Mucosa of descending colon (tissue), 3 donors: ENCODE data around the gene HADHA. TPM values are rescaled to one million over a fixed set of nuclear protein-coding genes. Genes with fewer than 3 reads are reported as not detected.
A peak's percentile ranks its signal among the peaks of the same experiment; 100 is the strongest.

Experiments used
- ATAC-seq: fragments of 200-7000 bp; cut with Tn5 transposase; one replicate; pipeline ENCODE4 v1.9.1; 2020; ENCODE audit warnings: mild to moderate bottlenecking, moderate library complexity
- DNase-seq, 3 donors: peaks; one replicate each; pipeline ENCODE4 v3.0.0-alpha.2; 2020
- H3K36me3 ChIP-seq: fragments of 200-600 bp; one replicate; pipeline ENCODE4 v1.8.0; 2021; ENCODE audit warnings: low read depth, mild to moderate bottlenecking
- H3K4me1 ChIP-seq: fragments of 200-600 bp; one replicate; pipeline ENCODE4 v1.8.0; 2021; ENCODE audit warnings: low read depth, mild to moderate bottlenecking
- H3K4me3 ChIP-seq: fragments of 200-600 bp; one replicate; pipeline ENCODE4 v1.8.0; 2021; ENCODE audit warnings: mild to moderate bottlenecking
- H3K9me3 ChIP-seq: fragments of 200-600 bp; one replicate; pipeline ENCODE4 v1.8.0; 2021; ENCODE audit warnings: mild to moderate bottlenecking
- CTCF ChIP-seq: fragments of 200-600 bp; IDR thresholded peaks from one replicate; pipeline ENCODE4 v1.8.0; 2022; ENCODE audit warnings: antibody characterized with exemption, mild to moderate bottlenecking
- intact Hi-C, 2 donors: fragments of 100-400 bp; cut with DNase I in 1 of 2; cut with micrococcal nuclease in 1 of 2; formaldehyde crosslinking; loops; one replicate each; pipeline versions ENCODE4 v1.11.0 to v1.11.1; 2022; cut with DNase I, micrococcal nuclease
- total RNA-seq, 3 donors: library from RNA; stranded (reverse); fragmentation: NEBNext Ultra II Directional in 2 of 3; extraction: Animal tissue kit (Norgen Biotek cat#: 25700) in 2 of 3; gene quantifications; one replicate each; pipeline versions ENCODE4 v1.2.1 to v1.2.4, GENCODE V29; 2021 to 2023
- donor health status: DM: no; HTN: no; CAD: no; lungs with moderate emphysema.
- donor health status: DM: no; HTN: no; CAD: no.
- donor health status: DM: no; HTN: yes; CAD: no.

The HADHA gene
- total RNA-seq, 3 donors from 2014 or later: 185 to 252 (median 226) TPM

DNA sequence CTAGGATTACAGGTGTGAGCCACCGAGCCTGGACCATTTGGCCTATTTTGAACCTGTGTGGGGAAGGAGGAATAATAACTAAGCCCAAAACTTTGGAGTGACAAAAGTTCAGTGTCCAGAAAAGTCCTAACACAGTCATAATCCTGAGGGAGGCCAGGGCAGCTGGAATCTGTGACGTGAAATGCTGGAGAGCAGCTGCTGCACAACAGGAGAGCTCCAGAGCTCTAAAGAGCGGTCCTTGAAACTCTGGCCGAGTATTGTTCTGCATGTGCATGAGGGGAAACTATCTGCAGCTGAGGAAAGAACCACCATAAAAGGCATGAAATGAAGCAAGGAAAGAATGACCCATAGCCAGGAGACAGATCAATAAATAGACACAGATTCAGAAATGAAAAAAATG, 27.8 kb downstream of the HADHA start:
- no peak for DNase-seq
- H3K4me3 ChIP-seq: no peak overlapping the region
- TF ChIP-seq CTCF: no peak
- H3K4me1 ChIP-seq: no peaks in the 10 kb centered on the region
- no peak for ATAC-seq
- H3K36me3 ChIP-seq: no peaks in the 10 kb centered on the region
- no peaks in the 10 kb centered on the region for H3K9me3 ChIP-seq
- intact Hi-C loops: no loop called here

DNA sequence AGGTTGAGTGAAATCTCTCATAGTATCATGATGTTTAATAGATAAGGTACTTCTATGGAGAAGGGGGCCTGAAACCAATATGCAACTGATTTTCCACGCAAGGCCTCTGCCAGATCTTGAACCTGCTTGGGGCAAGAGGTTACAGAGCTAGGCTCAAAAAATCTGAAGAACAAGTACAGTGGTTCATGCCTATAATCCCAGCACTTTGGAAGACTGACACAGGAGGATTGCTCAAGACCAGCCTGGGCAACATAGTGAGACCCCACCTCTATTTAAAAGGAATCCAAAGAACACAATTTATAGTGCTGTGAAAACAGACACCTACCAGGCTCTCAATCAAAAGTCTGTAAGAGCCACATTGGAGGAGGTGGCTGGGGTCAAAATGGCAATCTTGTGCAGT, 28.6 kb downstream of the HADHA start:
- Histone ChIP-seq H3K36me3 (no peaks in the 10 kb centered on the region), H3K4me3 (no peak overlapping the region), H3K9me3 (no peaks in the 10 kb centered on the region), H3K4me1 (no peaks in the 10 kb centered on the region)
- no peak for TF ChIP-seq CTCF
- intact Hi-C loops: no loop called here
- no peak for ATAC-seq
- no peak for DNase-seq

- TF ChIP-seq CTCF: no peak
- peak; percentile 42 for ATAC-seq
- no peaks in the 10 kb centered on the region for H3K36me3 ChIP-seq
- no peak for DNase-seq
- H3K4me1 ChIP-seq: no peaks in the 10 kb centered on the region
- no peaks in the 10 kb centered on the region for H3K9me3 ChIP-seq
- no peak overlapping the region for H3K4me3 ChIP-seq
- intact Hi-C loops: no loop called here
Observed at GRCh38 chr2:26214759-26215158, 29.7 kb downstream of the HADHA start.

- no peak for ATAC-seq
- DNase-seq: no peak
- H3K36me3 ChIP-seq: peaks cover 11% of the 10 kb centered on the region
- intact Hi-C loops: no loop called here
- no peaks in the 10 kb centered on the region for H3K9me3 ChIP-seq
- no peak overlapping the region for H3K4me3 ChIP-seq
- TF ChIP-seq CTCF: no peak
- H3K4me1 ChIP-seq: no peaks in the 10 kb centered on the region
Observed at GRCh38 chr2:26212011-26212410, 32.4 kb downstream of the HADHA start.

DNA sequence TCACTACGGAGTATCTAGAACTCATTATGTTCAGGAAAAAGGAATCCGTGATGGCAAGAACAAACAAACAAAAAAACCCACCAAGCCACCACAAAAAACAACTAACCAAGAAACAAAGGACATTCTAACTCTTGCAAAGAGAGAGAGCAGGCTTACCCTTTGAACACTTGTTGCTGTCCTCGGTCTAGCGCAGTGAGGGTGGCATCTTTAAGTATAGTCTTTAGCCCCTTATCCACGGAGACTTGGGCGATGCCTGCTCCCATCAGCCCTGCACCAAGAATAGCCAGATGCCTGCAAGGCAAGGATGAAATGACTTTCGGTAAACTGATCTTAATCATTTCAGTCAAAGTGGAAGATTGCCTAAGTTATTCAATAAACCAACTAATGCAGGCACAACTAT, 40.5 kb downstream of the HADHA start:
- H3K36me3 ChIP-seq: peaks cover 4% of the 10 kb centered on the region
- no peak overlapping the region for H3K4me3 ChIP-seq
- intact Hi-C loops: no loop called here
- no peak for ATAC-seq
- no peaks in the 10 kb centered on the region for H3K4me1 ChIP-seq
- no peaks in the 10 kb centered on the region for H3K9me3 ChIP-seq
- no peak for TF ChIP-seq CTCF
- no peak for DNase-seq

DNA sequence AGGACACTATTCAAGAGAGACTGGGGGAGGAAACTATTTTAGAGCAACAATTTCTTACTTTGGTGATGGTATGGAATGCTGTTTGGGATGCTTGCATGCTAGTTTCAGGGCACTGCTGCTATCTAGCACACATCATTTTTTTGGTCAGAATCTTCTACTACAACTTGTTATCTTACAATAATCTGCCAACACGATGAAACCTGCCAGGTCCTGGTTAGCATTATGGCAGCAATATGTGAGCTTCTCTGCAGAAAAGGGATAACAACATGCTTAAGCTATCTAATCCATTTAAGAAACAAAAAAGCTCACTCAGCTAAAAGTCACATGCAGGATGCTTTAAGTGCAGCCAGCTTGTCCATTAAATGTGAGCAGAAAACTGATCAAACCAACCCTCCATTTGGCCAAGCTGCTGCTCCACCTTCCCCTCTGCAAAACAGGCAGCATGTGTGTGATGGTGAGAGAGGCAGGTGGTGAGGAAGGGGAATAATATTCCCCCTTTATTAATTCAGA, 41.4 kb downstream of the HADHA start:
- H3K9me3 ChIP-seq: no peaks in the 10 kb centered on the region
- ATAC-seq (no peak), DNase-seq (no peak)
- intact Hi-C loops: no loop called here
- no peaks in the 10 kb centered on the region for H3K36me3 ChIP-seq
- H3K4me1 ChIP-seq: no peaks in the 10 kb centered on the region
- no peak overlapping the region for H3K4me3 ChIP-seq
- no peak for TF ChIP-seq CTCF
